IMR-90 (cell line): ENCODE measurements around the gene ACY1. TPM values are rescaled to one million over a fixed set of nuclear protein-coding genes. Genes with fewer than 3 reads are reported as not detected.

Experiments used
- ATAC-seq: fragments of 200-7000 bp; cut with Tn5 transposase; 2 replicates; pipeline ENCODE4 v1.9.1; 2020; ENCODE audit warnings: low read depth, mild to moderate bottlenecking, moderate library complexity
- BruUV-seq: library from RNA; stranded (reverse); fragments of 400-500 nt; replicated peaks from 2 replicates; lab custom pipeline; 2021; lab: Mats Ljungman, UMichigan
- CTCF ChIA-PET: fragments of 300-600 bp; formaldehyde crosslinking; extraction: SDS; loops from one replicate; lab custom pipeline; 2021; ENCODE audit warnings: antibody characterized with exemption; lab: Yijun Ruan, JAX
- POLR2A ChIA-PET: fragments of 300-600 bp; sonication (Branson Sonifier 250); formaldehyde crosslinking; loops from one replicate; lab custom pipeline; 2022; ENCODE audit warnings: antibody characterized with exemption; ENCODE audit not compliant: unreplicated experiment; lab: Charles Lee
- DNase-seq: peaks from one replicate; pipeline ENCODE4 v3.0.0; 2013
- H2AFZ ChIP-seq: replicated peaks from 2 replicates; pipeline ENCODE3; 2013; ENCODE audit warnings: low read length, mild to moderate bottlenecking; ENCODE audit not compliant: poor library complexity
- H2AK5ac ChIP-seq: 2 replicates; pipeline ENCODE4 v1.6.1; 2013; ENCODE audit warnings: low read depth, low read length, inconsistent platforms
- H2AK9ac ChIP-seq: replicated peaks from 2 replicates; pipeline ENCODE3; 2013; ENCODE audit warnings: mild to moderate bottlenecking, low read depth, low read length, moderate library complexity; ENCODE audit not compliant: poor library complexity
- H2BK120ac ChIP-seq: 2 replicates; pipeline ENCODE4 v1.6.1; 2013; ENCODE audit warnings: low read depth, low read length, inconsistent platforms
- H2BK15ac ChIP-seq: 3 replicates; pipeline ENCODE4 v1.6.1; 2013; ENCODE audit warnings: low read depth, low read length, inconsistent platforms
- H2BK20ac ChIP-seq: 2 replicates; pipeline ENCODE4 v1.6.1; 2013; ENCODE audit warnings: low read depth, mild to moderate bottlenecking, inconsistent platforms, low read length, moderate library complexity
- H2BK5ac ChIP-seq: 2 replicates; pipeline ENCODE4 v1.6.1; 2013; ENCODE audit warnings: mild to moderate bottlenecking, low read depth, low read length, inconsistent platforms; ENCODE audit not compliant: poor library complexity, severe bottlenecking
- H3K14ac ChIP-seq: replicated peaks from 2 replicates; pipeline ENCODE4 v1.6.1; 2013; ENCODE audit warnings: low read depth, low read length, inconsistent platforms
- H3K18ac ChIP-seq: 2 replicates; pipeline ENCODE4 v1.6.1; 2013; ENCODE audit warnings: low read depth, low read length, control low read depth
- H3K23ac ChIP-seq: 2 replicates; pipeline ENCODE4 v1.6.1; 2013; ENCODE audit warnings: low read depth, low read length, inconsistent platforms
- H3K27ac ChIP-seq: 2 replicates; pipeline ENCODE4 v1.5.1; 2013; ENCODE audit warnings: mild to moderate bottlenecking, control low read depth, low read length; ENCODE audit not compliant: insufficient read depth
- H3K27me3 ChIP-seq: 2 replicates; pipeline ENCODE4 v1.6.1; 2013; ENCODE audit warnings: low read length; ENCODE audit not compliant: control insufficient read depth, insufficient read depth
- H3K36me3 ChIP-seq: 2 replicates; pipeline ENCODE4 v1.6.1; 2013; ENCODE audit warnings: low read length, mixed read lengths; ENCODE audit not compliant: control insufficient read depth, insufficient read depth
- H3K4ac ChIP-seq: 2 replicates; pipeline ENCODE4 v1.6.1; 2013; ENCODE audit warnings: low read depth, low read length, inconsistent platforms
- H3K4me1 ChIP-seq: 2 replicates; pipeline ENCODE4 v1.6.1; 2013; ENCODE audit warnings: low read length, mixed read lengths; ENCODE audit not compliant: control insufficient read depth, insufficient read depth
- H3K4me2 ChIP-seq: 2 replicates; pipeline ENCODE4 v1.6.1; 2013; ENCODE audit warnings: low read depth, mild to moderate bottlenecking, control low read depth, low read length, moderate library complexity
- H3K4me3 ChIP-seq: 2 replicates; pipeline ENCODE4 v1.5.1; 2013; ENCODE audit warnings: low read depth, mild to moderate bottlenecking, control low read depth, low read length, moderate library complexity; ENCODE audit not compliant: insufficient read depth
- H3K56ac ChIP-seq: 2 replicates; pipeline ENCODE4 v1.6.1; 2013; ENCODE audit warnings: low read length, inconsistent platforms; ENCODE audit not compliant: insufficient read depth; ENCODE audit errors: extremely low read depth
- H3K79me1 ChIP-seq, 2 experiments: 2 replicates each; pipeline ENCODE4 v1.6.1; 2013; ENCODE audit warnings: low read length in 2 of 2, inconsistent platforms in 1 of 2, low read depth in 1 of 2
- H3K9ac ChIP-seq: 2 replicates; pipeline ENCODE4 v1.6.1; 2013; ENCODE audit warnings: low read depth, low read length, control low read depth
- H3K9me1 ChIP-seq: 2 replicates; pipeline ENCODE4 v1.6.1; 2013; ENCODE audit warnings: low read length, inconsistent platforms; ENCODE audit not compliant: insufficient read depth
- H3K9me3 ChIP-seq: 2 replicates; pipeline ENCODE4 v1.6.1; 2013; ENCODE audit warnings: low read length; ENCODE audit not compliant: control insufficient read depth, insufficient read depth
- H4K20me1 ChIP-seq: 2 replicates; pipeline ENCODE4 v1.6.1; 2013; ENCODE audit warnings: low read length, inconsistent platforms; ENCODE audit not compliant: insufficient read depth
- H4K5ac ChIP-seq: 2 replicates; pipeline ENCODE4 v1.6.1; 2013; ENCODE audit warnings: mild to moderate bottlenecking, low read depth, low read length, control low read depth
- H4K8ac ChIP-seq, 2 experiments: 2 replicates each; pipeline ENCODE4 v1.6.1; 2013; ENCODE audit warnings: low read depth in 2 of 2, low read length in 2 of 2, control low read depth in 1 of 2, inconsistent platforms in 1 of 2
- H4K91ac ChIP-seq: 2 replicates; pipeline ENCODE4 v1.6.1; 2013; ENCODE audit warnings: low read depth, low read length, inconsistent platforms; ENCODE audit not compliant: insufficient read depth
- BHLHE40 ChIP-seq: fragments of 150-350 bp; IDR thresholded peaks from 2 replicates; pipeline ENCODE4 v1.6.1; 2016; ENCODE audit warnings: mild to moderate bottlenecking, low read depth, low read length
- CHD1 ChIP-seq: IDR thresholded peaks from 2 replicates; pipeline ENCODE4 v1.6.1; 2012; ENCODE audit warnings: low read depth, low read length, improper control_type of control experiment
- FOS ChIP-seq: fragments of 150-350 bp; IDR thresholded peaks from 2 replicates; pipeline ENCODE4 v1.6.1; 2016; ENCODE audit warnings: low read depth, low read length
- MAFK ChIP-seq: IDR thresholded peaks from 2 replicates; pipeline ENCODE4 v1.6.1; 2012; ENCODE audit warnings: low read depth, low read length, improper control_type of control experiment
- MAZ ChIP-seq: IDR thresholded peaks from 2 replicates; pipeline ENCODE4 v1.6.1; 2012; ENCODE audit warnings: low read depth, mild to moderate bottlenecking, low read length, improper control_type of control experiment, moderate library complexity, borderline replicate concordance
- NFE2L2 ChIP-seq: fragments of 150-350 bp; IDR thresholded peaks from 2 replicates; pipeline ENCODE4 v1.6.1; 2016; ENCODE audit warnings: low read depth, mild to moderate bottlenecking, low read length
- POLR2A ChIP-seq: IDR thresholded peaks from 2 replicates; pipeline ENCODE4 v1.6.1; 2012; ENCODE audit warnings: mild to moderate bottlenecking, low read depth, low read length
- RCOR1 ChIP-seq: IDR thresholded peaks from 2 replicates; pipeline ENCODE4 v1.6.1; 2012; ENCODE audit warnings: mild to moderate bottlenecking, low read length, improper control_type of control experiment; ENCODE audit not compliant: insufficient replicate concordance
- RFX5 ChIP-seq: IDR thresholded peaks from 2 replicates; pipeline ENCODE4 v1.8.0; 2012; ENCODE audit warnings: low read depth, mild to moderate bottlenecking, low read length, moderate library complexity
- SMC3 ChIP-seq: fragments of 150-350 bp; IDR thresholded peaks from 2 replicates; pipeline ENCODE4 v1.6.1; 2016; ENCODE audit warnings: low read depth, mild to moderate bottlenecking, antibody characterized with exemption, low read length, moderate library complexity
- WGBS, 2 experiments: methylation state at CpG; one replicate each; pipeline versions ENCODE4 v1.1.5 to v1.1.7; 2013; ENCODE audit warnings: missing lambda C conversion rate in 2 of 2; ENCODE audit not compliant: insufficient read length in 1 of 2; ENCODE audit errors: extremely low coverage in 2 of 2; 5-methylcytosine and 5-hydroxymethylcytosine counted together
- dilution Hi-C: fragments of 300-500 bp; cut with HindIII; formaldehyde crosslinking; loops from one replicate; pipeline ENCODE4 v1.14.3; 2018; ENCODE audit warnings: low sequenced_read_pairs; ENCODE audit not compliant: unreplicated experiment
- in situ Hi-C: fragments of 300-500 bp; cut with MboI; formaldehyde crosslinking; loops from 3 replicates; pipeline ENCODE4 v1.14.3; 2019; ENCODE audit warnings: low sequenced_read_pairs, inconsistent platforms, mixed read lengths
- intact Hi-C: fragments of 100-400 bp; cut with micrococcal nuclease; formaldehyde crosslinking; loops from 2 replicates; pipeline ENCODE4 v1.10.0; 2022
- polyA plus RNA-seq, 3 experiments: library from polyadenylated mRNA; depleted of rRNA; stranded (reverse); fragments of >200 nt; gene quantifications; 2 replicates each; pipeline ENCODE4 v1.2.3, GENCODE V29; 2012; ENCODE audit warnings: low replicate concordance in 1 of 3
- total RNA-seq: library from RNA; depleted of rRNA; stranded (reverse); fragments of >200 nt; gene quantifications from 2 replicates; pipeline ENCODE4 v1.2.3, GENCODE V29; 2012
- TF ChIP-seq, protein P1 (sequence below): conservative IDR thresholded peaks from 2 replicates; pipeline ENCODE4 v1.5.1; 2012; ENCODE audit warnings: mild to moderate bottlenecking, low read depth, low read length, improper control_type of control experiment

Gene ACY1
- total and polyA plus RNA-seq, 2 of the 4 experiments (the other 2 are of a cell fraction): 22.0 to 47.1 TPM

GRCh38 chr3:51934991-51935885 lies 48.1 kb upstream of the ACY1 start (continued):
- no peak for TF ChIP-seq RCOR1

GRCh38 chr3:51935886-51936755 lies 47.2 kb upstream of the ACY1 start:
- CTCF ChIA-PET: no interaction called here
- 99% methylated on average over 15 of the region's 25 CpGs; no CpG with 5 or more reads in 1 of the 2 experiments for WGBS, 2 experiments
- no peak for TF ChIP-seq MAZ
- TF ChIP-seq, protein P1, sequence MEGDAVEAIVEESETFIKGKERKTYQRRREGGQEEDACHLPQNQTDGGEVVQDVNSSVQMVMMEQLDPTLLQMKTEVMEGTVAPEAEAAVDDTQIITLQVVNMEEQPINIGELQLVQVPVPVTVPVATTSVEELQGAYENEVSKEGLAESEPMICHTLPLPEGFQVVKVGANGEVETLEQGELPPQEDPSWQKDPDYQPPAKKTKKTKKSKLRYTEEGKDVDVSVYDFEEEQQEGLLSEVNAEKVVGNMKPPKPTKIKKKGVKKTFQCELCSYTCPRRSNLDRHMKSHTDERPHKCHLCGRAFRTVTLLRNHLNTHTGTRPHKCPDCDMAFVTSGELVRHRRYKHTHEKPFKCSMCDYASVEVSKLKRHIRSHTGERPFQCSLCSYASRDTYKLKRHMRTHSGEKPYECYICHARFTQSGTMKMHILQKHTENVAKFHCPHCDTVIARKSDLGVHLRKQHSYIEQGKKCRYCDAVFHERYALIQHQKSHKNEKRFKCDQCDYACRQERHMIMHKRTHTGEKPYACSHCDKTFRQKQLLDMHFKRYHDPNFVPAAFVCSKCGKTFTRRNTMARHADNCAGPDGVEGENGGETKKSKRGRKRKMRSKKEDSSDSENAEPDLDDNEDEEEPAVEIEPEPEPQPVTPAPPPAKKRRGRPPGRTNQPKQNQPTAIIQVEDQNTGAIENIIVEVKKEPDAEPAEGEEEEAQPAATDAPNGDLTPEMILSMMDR: no peak
- TF ChIP-seq CHD1: no peak
- no peak for TF ChIP-seq FOS
- TF ChIP-seq MAFK: no peak
- no peak for TF ChIP-seq SMC3
- no peak for TF ChIP-seq NFE2L2
- TF ChIP-seq RFX5: no peak
- no peak for TF ChIP-seq POLR2A
- no peak for TF ChIP-seq BHLHE40

More at GRCh38 chr3:51935886-51936755, 47.2 kb upstream of the ACY1 start:
- no TSS peak for BruUV-seq
- Histone ChIP-seq H3K9me3 (no peaks in the 10 kb centered on the region), H3K4me3 (no peak overlapping the region), H2AFZ (no peak overlapping the region), H3K4me2 (no peak overlapping the region), H4K5ac (no peak overlapping the region), H3K27ac (no peak overlapping the region), H3K23ac (no peak overlapping the region), H2BK20ac (no peak overlapping the region), H4K8ac (no peak overlapping the region), H3K9me1 (no peaks in the 10 kb centered on the region), H3K14ac (no peak overlapping the region), H2BK120ac (no peak overlapping the region), H2AK5ac (no peak overlapping the region), H4K20me1 (peaks cover 7% of the 10 kb centered on the region), H2BK15ac (no peak overlapping the region), H4K91ac (no peak overlapping the region), H3K79me1 (peaks cover 14 to 24% of the 10 kb centered on the region in 2 experiments; a peak in 2 of 4 replicates), H3K27me3 (no peaks in the 10 kb centered on the region), H3K36me3 (peaks cover 56% of the 10 kb centered on the region), H3K4ac (no peak overlapping the region), H3K4me1 (peaks cover 2% of the 10 kb centered on the region; the same call in 1 of the 2 replicates), H3K18ac (no peak overlapping the region), H3K9ac (no peak overlapping the region), H2AK9ac (no peak overlapping the region), H2BK5ac (no peak overlapping the region), H3K56ac (no peak overlapping the region)
- in situ Hi-C loops: loop anchor here (25.0 kb wide), 1 partner anchor 549 kb away; the partner anchor contains the start of genes MANF and RBM15B
- no peak for ATAC-seq
- no peak for DNase-seq
- dilution Hi-C loops: no loop called here
- POLR2A ChIA-PET: no interaction called here
- intact Hi-C loops: no loop called here
